AG09319 (cell line): ENCODE data around the gene TUBA1C.

Experiments used
- DNase-seq: peaks from one replicate; pipeline ENCODE4 v3.0.0-alpha.2; 2010; ENCODE audit warnings: low read depth; ENCODE audit errors: extremely low read depth
- TF ChIP-seq, protein P1 (sequence below): IDR thresholded peaks from 2 replicates; pipeline ENCODE4 v1.5.1; 2011; ENCODE audit warnings: low read depth, mild to moderate bottlenecking, inconsistent platforms, low read length, moderate library complexity

Gene TUBA1C

DNA sequence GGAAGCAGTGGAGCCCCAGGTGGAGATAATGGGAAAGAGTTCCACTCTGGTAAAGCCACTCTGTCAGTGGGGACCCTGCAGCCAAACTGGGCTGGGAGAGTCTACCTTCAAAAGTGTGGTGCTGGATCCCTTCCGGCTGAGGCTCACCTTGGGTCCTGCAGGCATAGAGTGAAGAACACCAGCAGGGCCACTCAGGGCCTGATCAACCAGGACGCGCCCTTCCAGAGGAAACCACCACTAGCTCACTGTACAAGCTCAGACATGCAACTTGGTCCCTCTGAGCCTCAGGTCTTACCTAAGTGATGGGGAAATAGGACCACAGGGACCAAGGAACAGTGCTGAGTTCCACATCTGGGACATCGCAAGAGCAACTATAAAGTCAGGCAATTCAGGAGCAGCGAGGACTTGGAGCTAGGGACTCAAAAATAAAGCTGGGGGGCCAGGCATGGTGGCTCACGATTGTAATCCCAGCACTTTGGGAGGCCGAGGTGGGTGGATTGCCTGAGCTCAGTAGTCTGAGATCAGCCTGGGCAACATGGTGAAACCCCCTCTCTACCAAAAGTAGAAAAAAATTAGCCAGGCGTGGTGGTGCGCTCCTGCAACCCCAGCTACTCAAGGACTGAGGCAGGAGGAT lies 24.2 kb downstream of the TUBA1C start:
- TF ChIP-seq, protein P1, sequence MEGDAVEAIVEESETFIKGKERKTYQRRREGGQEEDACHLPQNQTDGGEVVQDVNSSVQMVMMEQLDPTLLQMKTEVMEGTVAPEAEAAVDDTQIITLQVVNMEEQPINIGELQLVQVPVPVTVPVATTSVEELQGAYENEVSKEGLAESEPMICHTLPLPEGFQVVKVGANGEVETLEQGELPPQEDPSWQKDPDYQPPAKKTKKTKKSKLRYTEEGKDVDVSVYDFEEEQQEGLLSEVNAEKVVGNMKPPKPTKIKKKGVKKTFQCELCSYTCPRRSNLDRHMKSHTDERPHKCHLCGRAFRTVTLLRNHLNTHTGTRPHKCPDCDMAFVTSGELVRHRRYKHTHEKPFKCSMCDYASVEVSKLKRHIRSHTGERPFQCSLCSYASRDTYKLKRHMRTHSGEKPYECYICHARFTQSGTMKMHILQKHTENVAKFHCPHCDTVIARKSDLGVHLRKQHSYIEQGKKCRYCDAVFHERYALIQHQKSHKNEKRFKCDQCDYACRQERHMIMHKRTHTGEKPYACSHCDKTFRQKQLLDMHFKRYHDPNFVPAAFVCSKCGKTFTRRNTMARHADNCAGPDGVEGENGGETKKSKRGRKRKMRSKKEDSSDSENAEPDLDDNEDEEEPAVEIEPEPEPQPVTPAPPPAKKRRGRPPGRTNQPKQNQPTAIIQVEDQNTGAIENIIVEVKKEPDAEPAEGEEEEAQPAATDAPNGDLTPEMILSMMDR, result no peak
- DNase-seq, result no peak

DNA sequence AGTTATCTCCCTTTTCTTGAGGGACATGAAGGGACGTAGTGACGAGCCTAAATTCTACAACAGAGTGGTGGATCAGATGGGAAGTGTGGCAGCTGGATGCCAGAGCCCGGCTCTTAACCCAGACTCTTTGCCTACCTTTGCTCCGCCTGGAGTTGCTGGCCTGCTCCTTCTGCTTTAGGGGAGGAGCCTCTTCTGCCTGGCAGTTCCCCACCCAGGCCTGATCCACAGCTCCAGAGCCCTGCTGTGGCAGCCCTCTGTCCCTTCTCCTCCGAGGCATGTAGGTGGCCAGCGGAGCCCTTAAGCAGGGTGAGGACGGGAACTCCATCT lies 27.8 kb downstream of the TUBA1C start:
- DNase-seq, result no peak
- TF ChIP-seq, protein P1, result no peak

DNA sequence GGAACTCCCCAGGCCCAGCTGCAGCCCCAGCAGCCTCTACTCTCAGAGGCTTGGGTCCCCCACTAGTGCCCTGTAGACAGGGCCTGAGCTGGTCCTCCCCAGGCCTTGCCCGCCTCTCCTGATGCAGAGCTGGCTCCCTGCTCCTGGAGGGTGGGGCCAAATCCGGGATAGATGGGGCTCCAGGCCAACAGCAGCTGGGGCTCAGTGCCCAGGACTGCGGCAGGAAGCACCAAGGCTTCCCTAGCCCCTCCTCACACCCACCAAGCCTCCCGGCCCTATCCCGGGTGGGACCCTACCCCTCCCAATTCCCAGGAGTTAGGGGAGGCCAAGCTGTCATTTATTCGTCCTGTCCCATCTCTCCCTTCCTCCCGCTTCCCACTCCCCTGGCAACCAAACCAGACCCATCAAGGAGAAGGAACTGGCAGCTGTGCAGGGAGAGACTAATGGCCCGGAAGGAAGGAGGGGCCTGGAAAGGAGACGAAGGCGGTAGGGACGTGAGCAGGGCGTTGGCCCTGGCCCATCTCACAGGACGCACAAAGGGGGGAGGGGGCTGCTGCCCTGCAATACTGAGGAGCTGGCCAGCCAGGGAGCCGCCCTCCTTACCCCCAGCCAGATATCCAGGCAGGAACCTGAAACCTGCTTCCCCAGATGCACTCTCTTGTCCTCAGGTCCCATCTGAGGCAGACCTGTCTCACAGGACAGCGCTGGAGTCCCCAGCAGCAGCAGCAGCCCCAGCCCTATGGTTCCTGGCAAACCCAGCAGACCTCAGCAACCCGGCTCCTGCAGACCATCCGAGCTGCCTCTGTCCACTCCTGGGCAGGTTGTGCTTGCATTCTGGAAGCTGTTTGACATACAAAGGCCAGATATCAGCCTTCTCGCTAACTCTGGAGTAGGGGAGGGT lies 28.4 kb downstream of the TUBA1C start:
- TF ChIP-seq, protein P1, result no peak
- no peak for DNase-seq

DNA sequence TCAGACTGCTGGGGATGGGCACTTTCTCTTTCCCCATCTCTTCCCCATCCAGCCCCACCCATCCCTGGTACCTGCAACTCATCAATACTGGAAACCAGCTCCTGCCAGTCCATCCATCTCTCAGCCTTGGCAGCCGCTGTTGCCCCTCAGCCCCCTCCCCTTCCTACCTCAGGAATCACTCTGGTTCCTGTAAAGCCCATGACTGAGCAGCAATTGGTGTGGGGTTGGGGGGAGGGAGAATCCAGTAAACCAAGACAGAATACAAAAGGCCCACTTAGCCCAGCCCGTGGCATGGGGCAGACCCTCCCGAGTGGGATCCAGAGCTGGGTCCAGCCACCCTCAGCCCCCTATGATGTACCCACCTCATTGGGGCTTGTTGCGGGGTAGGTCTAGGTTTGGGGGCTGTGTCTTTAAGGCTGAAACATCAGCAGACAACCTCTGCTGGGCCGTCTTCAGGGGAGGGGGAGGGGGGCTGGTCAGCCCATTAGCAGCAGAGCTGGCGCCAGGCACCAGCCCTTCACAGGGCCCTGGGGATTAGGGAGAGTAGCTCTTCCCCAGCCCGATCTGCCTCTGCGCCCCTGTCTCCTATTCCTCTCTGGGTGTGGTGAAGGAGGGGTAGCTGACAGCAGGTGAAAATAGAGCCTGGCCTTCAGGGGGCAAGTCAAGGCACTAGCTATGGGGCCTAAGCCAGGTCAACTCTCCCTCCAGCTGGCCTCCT lies 29.4 kb downstream of the TUBA1C start:
- TF ChIP-seq, protein P1, result no peak
- no peak for DNase-seq

DNA sequence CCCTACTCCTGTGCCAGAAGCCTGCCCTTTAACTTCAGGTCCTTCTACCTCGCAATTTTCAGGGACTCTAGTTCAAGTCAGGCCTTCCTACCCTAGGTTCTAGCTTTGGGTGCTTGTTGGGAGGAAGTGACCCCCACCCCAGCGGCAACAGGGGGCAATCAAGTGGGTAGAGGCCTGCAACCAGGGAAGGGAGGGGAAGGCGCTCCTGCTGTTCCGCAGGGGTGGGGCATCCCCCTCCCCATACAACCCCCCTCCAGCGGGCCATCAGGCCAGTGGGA lies 29.9 kb downstream of the TUBA1C start:
- TF ChIP-seq, protein P1, result no peak

DNA sequence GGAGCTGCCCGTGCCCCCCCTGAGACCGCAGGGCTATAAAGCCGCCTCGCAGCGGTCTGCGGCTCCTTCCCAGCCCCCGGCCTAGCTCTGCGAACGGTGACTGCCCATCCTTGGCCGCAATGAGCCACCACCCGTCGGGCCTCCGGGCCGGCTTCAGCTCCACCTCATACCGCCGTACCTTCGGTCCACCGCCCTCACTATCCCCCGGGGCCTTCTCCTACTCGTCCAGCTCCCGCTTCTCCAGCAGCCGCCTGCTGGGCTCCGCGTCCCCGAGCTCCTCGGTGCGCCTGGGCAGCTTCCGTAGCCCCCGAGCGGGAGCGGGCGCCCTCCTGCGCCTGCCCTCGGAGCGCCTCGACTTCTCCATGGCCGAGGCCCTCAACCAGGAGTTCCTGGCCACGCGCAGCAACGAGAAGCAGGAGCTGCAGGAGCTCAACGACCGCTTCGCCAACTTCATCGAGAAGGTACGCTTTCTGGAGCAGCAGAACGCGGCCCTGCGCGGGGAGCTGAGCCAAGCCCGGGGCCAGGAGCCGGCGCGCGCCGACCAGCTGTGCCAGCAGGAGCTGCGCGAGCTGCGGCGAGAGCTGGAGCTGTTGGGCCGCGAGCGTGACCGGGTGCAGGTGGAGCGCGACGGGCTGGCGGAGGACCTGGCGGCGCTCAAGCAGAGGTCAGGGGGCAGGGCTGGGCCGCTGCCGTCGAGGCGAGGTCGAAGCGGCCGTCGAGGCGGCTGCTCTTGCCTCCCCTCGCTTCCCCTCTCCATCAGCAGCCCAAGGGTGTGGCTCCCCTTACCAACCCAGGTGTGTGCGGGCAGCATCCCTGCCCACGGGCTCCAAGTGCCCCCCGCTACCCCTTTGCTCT lies 30.4 kb downstream of the TUBA1C start, which contains the start of gene PRPH:
Gene PRPH (plus strand): TSS at position 66 of the 855 bp plus-strand sequence. CDS start 54 bp downstream, at position 120.
- TF ChIP-seq, protein P1, result no peak
- no peak for DNase-seq

More for the DNA sequence above, 29.9 kb downstream of the TUBA1C start:
- no peak for DNase-seq
